Esophagus squamous epithelium (tissue), 5 donors: ENCODE data around the gene THBS3. TPM values are rescaled to one million over a fixed set of nuclear protein-coding genes. Genes with fewer than 3 reads are reported as not detected.
A peak's percentile ranks its signal among the peaks of the same experiment; 100 is the strongest.
"Not testable (repeated sequence)": the region's sequence is repeated elsewhere in the genome, so short reads cannot be mapped to it uniquely, and the experiment has no call there.

Source experiments
- DNase-seq: peaks from one replicate; lab custom pipeline; 2025; lab: John Stamatoyannopoulos, UW
- H3K27ac ChIP-seq, 4 donors: fragments of 200-600 bp; sonication (generic); one replicate each; pipeline ENCODE4 v1.5.1; 2016 to 2019; ENCODE audit warnings: mild to moderate bottlenecking in 1 of 4
- H3K27me3 ChIP-seq, 4 donors: fragments of 200-600 bp; sonication (generic); 1 replicate in 3 of 4; 2 replicates in 1 of 4; pipeline versions ENCODE4 v1.5.1 to v1.6.0; 2017 to 2021; ENCODE audit warnings: antibody characterized with exemption in 1 of 4
- H3K36me3 ChIP-seq, 3 donors: fragments of 200-600 bp; sonication (generic); one replicate each; pipeline ENCODE4 v1.5.1; 2016 to 2019
- H3K4me1 ChIP-seq, 3 donors: fragments of 200-600 bp; sonication (generic); one replicate each; pipeline ENCODE4 v1.5.1; 2017 to 2019
- H3K4me3 ChIP-seq, 4 donors: fragments of 200-600 bp; sonication (generic); 1 replicate in 3 of 4; 2 replicates in 1 of 4; pipeline ENCODE4 v1.5.1; 2016 to 2019; ENCODE audit warnings: mild to moderate bottlenecking in 2 of 4, moderate library complexity in 1 of 4
- H3K9me3 ChIP-seq, 3 donors: fragments of 200-600 bp; sonication (generic); one replicate each; pipeline ENCODE4 v1.5.1; 2016 to 2019
- CTCF ChIP-seq, 6 experiments: fragments of 450-650 bp in 4 of 6; fragments of 200-600 bp in 2 of 6; sonication (generic) in 2 of 6; IDR thresholded peaks; one replicate each; pipeline ENCODE4 v1.5.1; 2016 to 2019; ENCODE audit warnings: antibody characterized with exemption in 6 of 6, mild to moderate bottlenecking in 4 of 6, moderate library complexity in 4 of 6
- POLR2A ChIP-seq, 4 donors: fragments of 450-650 bp; IDR thresholded peaks; one replicate each; pipeline ENCODE4 v1.6.1; 2017; ENCODE audit warnings: antibody characterized with exemption in 4 of 4, mild to moderate bottlenecking in 4 of 4, moderate library complexity in 3 of 4
- WGBS, 2 donors: methylation state at CpG; one replicate each; pipeline ENCODE4 v1.1.5; 2018; 5-methylcytosine and 5-hydroxymethylcytosine counted together
- intact Hi-C: fragments of 100-400 bp; cut with DNase I; formaldehyde crosslinking; loops from one replicate; pipeline ENCODE4 v1.15.0; 2022
- total RNA-seq, 4 donors: library from RNA; depleted of rRNA; stranded (reverse); fragments of >200 nt; gene quantifications; one replicate each; pipeline ENCODE4 v1.1.0, GENCODE V29; 2016
- donor health status: DM: yes; HTN: yes; CAD: no.

The THBS3 gene
- total RNA-seq, 4 donors from 2014 or later = 8.7 to 18.5 (median 11.1) TPM

- peaks cover 0 to 28% (median 2%) of the 10 kb centered on the region in 3 donors for H3K4me1 ChIP-seq
- no peak for DNase-seq
- WGBS, 2 donors = 22 to 25% methylated on average over 1 of the region's 1 CpG
- H3K9me3 ChIP-seq = no peaks in the 10 kb centered on the region
- H3K27me3 ChIP-seq = no peaks in the 10 kb centered on the region
- peaks cover 0 to 16% (median 0%) of the 10 kb centered on the region in 3 donors for H3K36me3 ChIP-seq
- TF ChIP-seq CTCF (IDR thresholded peaks at IDR 0.05) = no peak
- TF ChIP-seq POLR2A (IDR thresholded peaks at IDR 0.05) = no peak
- peak overlapping the region in 1 of 4 donors; percentile 14 for H3K4me3 ChIP-seq
- intact Hi-C loops = no loop called here
- peak overlapping the region; percentile 20 to 47 (median 31) for H3K27ac ChIP-seq
Observed at GRCh38 chr1:155219592-155220031, 11.9 kb upstream of the THBS3 start.

DNA sequence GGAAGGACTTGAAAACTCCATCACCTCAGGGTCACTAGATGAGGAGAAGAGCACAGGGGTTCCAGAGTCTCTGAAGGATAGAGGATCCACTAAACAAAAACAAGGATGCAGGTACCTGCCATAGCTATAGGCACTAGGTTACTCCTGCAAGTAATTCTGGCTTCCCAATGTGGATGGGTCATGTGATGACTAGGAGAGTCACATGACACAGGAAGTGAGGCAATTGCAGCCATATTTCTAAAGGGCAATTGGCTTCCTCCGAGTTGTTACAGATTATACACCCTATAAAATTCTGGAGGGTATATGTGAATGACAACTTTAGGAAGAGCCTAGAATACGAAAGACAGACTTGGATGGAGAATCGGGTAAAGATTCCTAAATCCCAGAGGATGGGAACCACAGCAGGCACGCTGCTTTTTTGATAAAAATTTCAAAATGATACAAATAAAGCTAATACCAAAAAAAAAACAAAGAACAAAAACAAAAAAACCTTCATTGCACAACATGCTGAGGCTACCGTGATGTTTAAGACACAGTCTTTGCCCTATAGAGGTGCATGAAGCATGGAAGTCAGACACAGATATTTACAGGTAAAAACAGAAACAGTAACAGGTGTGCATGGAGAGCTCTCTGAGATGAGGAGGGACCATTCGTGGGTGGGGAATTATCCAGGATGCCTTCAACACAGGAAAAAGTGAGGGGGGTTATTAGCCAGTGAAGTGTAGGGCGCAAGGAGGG lies 11.3 kb upstream of the THBS3 start:
- H3K4me3 ChIP-seq = peak overlapping the region in 2 of 4 donors; percentile 1 to 14
- DNase-seq = no peak
- H3K27me3 ChIP-seq = no peaks in the 10 kb centered on the region
- peak overlapping the region; percentile 16 to 47 (median 31) for H3K27ac ChIP-seq
- H3K4me1 ChIP-seq = peaks cover 0 to 22% (median 1%) of the 10 kb centered on the region in 3 donors
- H3K36me3 ChIP-seq = peaks cover 0 to 18% (median 0%) of the 10 kb centered on the region in 3 donors
- TF ChIP-seq POLR2A (IDR thresholded peaks at IDR 0.05) (no peak), CTCF (IDR thresholded peaks at IDR 0.05) (no peak)
- WGBS, 2 donors = 47% methylated on average over 7 of the region's 7 CpGs
- intact Hi-C loops = no loop called here
- H3K9me3 ChIP-seq = no peaks in the 10 kb centered on the region

- H3K4me3 ChIP-seq, H3K9me3 ChIP-seq, H3K27ac ChIP-seq, H3K27me3 ChIP-seq, intact Hi-C loops, DNase-seq: not testable (repeated sequence)
- Histone ChIP-seq H3K36me3 (peaks cover 0 to 40% (median 0%) of the 10 kb centered on the region in 3 donors), H3K4me1 (peaks cover 0 to 25% (median 3%) of the 10 kb centered on the region in 3 donors)
- no CpG with 5 or more reads among the region's 10 CpGs for WGBS, 2 donors
Observed at GRCh38 chr1:155214702-155215101, 7.0 kb upstream of the THBS3 start.

- DNase-seq, H3K9me3 ChIP-seq, intact Hi-C loops, H3K4me3 ChIP-seq, H3K27me3 ChIP-seq: not testable (repeated sequence)
- peaks cover 12 to 38% (median 21%) of the 10 kb centered on the region in 3 donors for H3K4me1 ChIP-seq
- WGBS, 2 donors = 60% methylated on average over 1 of the region's 7 CpGs; no CpG with 5 or more reads in 1 of the 2 donors
- H3K36me3 ChIP-seq = peaks cover 0 to 40% (median 0%) of the 10 kb centered on the region in 3 donors
- peak overlapping the region in 2 of 4 donors; percentile 25 to 34 for H3K27ac ChIP-seq
Observed at GRCh38 chr1:155212051-155212440, 4.3 kb upstream of the THBS3 start.

- WGBS, 2 donors = 61 to 72% methylated on average over 2 to 5 of the region's 13 CpGs
- peaks cover 17 to 43% (median 26%) of the 10 kb centered on the region in 3 donors for H3K4me1 ChIP-seq
- H3K36me3 ChIP-seq = peaks cover 0 to 40% (median 0%) of the 10 kb centered on the region in 3 donors
- DNase-seq, H3K27me3 ChIP-seq, H3K4me3 ChIP-seq, H3K9me3 ChIP-seq, intact Hi-C loops: not testable (repeated sequence)
- H3K27ac ChIP-seq = peak overlapping the region in 3 of 4 donors; percentile 25 to 34 (median 30)
Observed at GRCh38 chr1:155211381-155212050, 3.8 kb upstream of the THBS3 start.

- H3K27me3 ChIP-seq = no peaks in the 10 kb centered on the region
- WGBS, 2 donors = 50 to 86% methylated on average over 3 to 4 of the region's 4 CpGs
- H3K27ac ChIP-seq = peak overlapping the region in 3 of 4 donors; percentile 97 to 99 (median 98)
- H3K4me3 ChIP-seq = no peak overlapping the region
- peaks cover 0 to 33% (median 0%) of the 10 kb centered on the region in 3 donors for H3K36me3 ChIP-seq
- intact Hi-C loops = no loop called here
- no peak for TF ChIP-seq POLR2A (IDR thresholded peaks at IDR 0.05)
- TF ChIP-seq CTCF (IDR thresholded peaks at IDR 0.05) = no peak
- no peak for DNase-seq
- H3K4me1 ChIP-seq = peaks cover 21 to 47% (median 26%) of the 10 kb centered on the region in 3 donors
- H3K9me3 ChIP-seq = no peaks in the 10 kb centered on the region
Observed at GRCh38 chr1:155210314-155211104, 2.8 kb upstream of the THBS3 start.
